ENCODE data around the gene RAP1B.

Gene RAP1B

DNA sequence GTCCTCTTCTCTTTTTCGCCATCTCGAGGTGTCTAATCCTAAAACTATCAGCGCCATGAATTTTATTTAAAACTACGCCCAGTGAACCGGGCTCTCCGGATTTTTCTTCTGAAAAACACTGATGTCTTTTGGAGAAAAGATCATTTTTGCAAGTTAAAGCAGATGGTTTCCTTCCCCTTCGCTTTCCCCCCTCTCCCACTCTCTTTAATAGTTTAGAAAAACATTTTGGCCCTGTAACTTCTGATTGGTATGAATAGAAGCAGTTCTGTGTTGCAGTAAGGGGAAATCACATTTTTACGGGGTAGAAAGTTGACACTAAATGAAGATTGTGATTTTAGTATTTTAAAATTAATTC is 1.1 kb downstream of the RAP1B start:
- H3K4me3 ChIP-seq (ENCODE audit: low read length, poor library complexity, severe bottlenecking) = peak overlapping the region; percentile 81
- H3K9me2 ChIP-seq (replicated peaks; ENCODE audit: low read depth, low read length) = no peaks in the 10 kb centered on the region
- H2AFZ ChIP-seq (ENCODE audit: low read length) = no peak overlapping the region
- H3K36me3 ChIP-seq (ENCODE audit: insufficient read depth, low read length) = no peaks in the 10 kb centered on the region
- peaks cover 56% of the 10 kb centered on the region for H3K79me2 ChIP-seq (ENCODE audit: insufficient read depth, low read length)
- H3K27me3 ChIP-seq (ENCODE audit: insufficient read depth, low read length, poor library complexity, severe bottlenecking) = no peaks in the 10 kb centered on the region
- H3F3A ChIP-seq (ENCODE audit: low read depth) = no peaks in the 10 kb centered on the region
- peaks cover 53% of the 10 kb centered on the region for H4K20me1 ChIP-seq (ENCODE audit: insufficient read depth, low read length, poor library complexity, severe bottlenecking)
- H3K9me3 ChIP-seq (ENCODE audit: insufficient read depth, low read depth, low read length) = no peaks in the 10 kb centered on the region
- H3K4me2 ChIP-seq (ENCODE audit: low read depth, low read length, poor library complexity, severe bottlenecking) = peak overlapping the region; percentile 99
- H3K9ac ChIP-seq (ENCODE audit: low read depth, low read length, poor library complexity, severe bottlenecking) = peak overlapping the region; percentile 95
- peaks cover 42% of the 10 kb centered on the region for H3K4me1 ChIP-seq (ENCODE audit: insufficient read depth, low read length, poor library complexity, severe bottlenecking)
- no peak for TF ChIP-seq EZH2phosphoT487 (IDR thresholded peaks at IDR 0.05; ENCODE audit: borderline replicate concordance)
- TF ChIP-seq, protein P1, sequence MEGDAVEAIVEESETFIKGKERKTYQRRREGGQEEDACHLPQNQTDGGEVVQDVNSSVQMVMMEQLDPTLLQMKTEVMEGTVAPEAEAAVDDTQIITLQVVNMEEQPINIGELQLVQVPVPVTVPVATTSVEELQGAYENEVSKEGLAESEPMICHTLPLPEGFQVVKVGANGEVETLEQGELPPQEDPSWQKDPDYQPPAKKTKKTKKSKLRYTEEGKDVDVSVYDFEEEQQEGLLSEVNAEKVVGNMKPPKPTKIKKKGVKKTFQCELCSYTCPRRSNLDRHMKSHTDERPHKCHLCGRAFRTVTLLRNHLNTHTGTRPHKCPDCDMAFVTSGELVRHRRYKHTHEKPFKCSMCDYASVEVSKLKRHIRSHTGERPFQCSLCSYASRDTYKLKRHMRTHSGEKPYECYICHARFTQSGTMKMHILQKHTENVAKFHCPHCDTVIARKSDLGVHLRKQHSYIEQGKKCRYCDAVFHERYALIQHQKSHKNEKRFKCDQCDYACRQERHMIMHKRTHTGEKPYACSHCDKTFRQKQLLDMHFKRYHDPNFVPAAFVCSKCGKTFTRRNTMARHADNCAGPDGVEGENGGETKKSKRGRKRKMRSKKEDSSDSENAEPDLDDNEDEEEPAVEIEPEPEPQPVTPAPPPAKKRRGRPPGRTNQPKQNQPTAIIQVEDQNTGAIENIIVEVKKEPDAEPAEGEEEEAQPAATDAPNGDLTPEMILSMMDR (conservative IDR thresholded peaks at IDR 0.05; ENCODE audit: low read length) = no peak

DNA sequence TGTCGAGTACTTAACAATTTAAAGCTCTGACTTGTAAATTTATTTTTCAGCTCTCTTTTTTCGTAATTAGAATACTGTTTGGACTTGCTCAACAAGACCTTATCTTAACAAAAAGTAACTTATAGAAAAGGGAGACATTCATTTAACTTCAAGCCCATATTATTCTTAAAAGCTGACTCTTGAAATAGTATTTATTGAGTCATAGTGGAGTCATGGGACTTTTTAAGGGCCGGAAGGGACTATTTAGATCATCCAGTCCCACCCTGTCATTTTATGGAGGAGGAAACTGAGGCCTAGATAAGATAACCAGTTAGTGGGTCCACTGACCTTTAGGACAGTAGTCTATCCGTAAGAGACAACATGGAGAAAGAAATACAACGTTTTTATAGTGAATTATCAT is 1.5 kb downstream of the RAP1B start:
- Histone ChIP-seq H3K9ac (ENCODE audit: low read depth, low read length, poor library complexity, severe bottlenecking) (peak overlapping the region; percentile 95), H3K9me2 (replicated peaks; ENCODE audit: low read depth, low read length) (no peaks in the 10 kb centered on the region), H3K4me1 (ENCODE audit: insufficient read depth, low read length, poor library complexity, severe bottlenecking) (peaks cover 44% of the 10 kb centered on the region), H3F3A (ENCODE audit: low read depth) (no peaks in the 10 kb centered on the region), H4K20me1 (ENCODE audit: insufficient read depth, low read length, poor library complexity, severe bottlenecking) (peaks cover 57% of the 10 kb centered on the region), H2AFZ (ENCODE audit: low read length) (no peak overlapping the region), H3K9me3 (ENCODE audit: insufficient read depth, low read depth, low read length) (no peaks in the 10 kb centered on the region), H3K4me3 (ENCODE audit: low read length, poor library complexity, severe bottlenecking) (peak overlapping the region; percentile 81), H3K36me3 (ENCODE audit: insufficient read depth, low read length) (no peaks in the 10 kb centered on the region), H3K79me2 (ENCODE audit: insufficient read depth, low read length) (peaks cover 60% of the 10 kb centered on the region), H3K4me2 (ENCODE audit: low read depth, low read length, poor library complexity, severe bottlenecking) (peak overlapping the region; percentile 99), H3K27me3 (ENCODE audit: insufficient read depth, low read length, poor library complexity, severe bottlenecking) (no peaks in the 10 kb centered on the region)
- TF ChIP-seq, protein P1 (conservative IDR thresholded peaks at IDR 0.05; ENCODE audit: low read length) = no peak
- no peak for TF ChIP-seq EZH2phosphoT487 (IDR thresholded peaks at IDR 0.05; ENCODE audit: borderline replicate concordance)

DNA sequence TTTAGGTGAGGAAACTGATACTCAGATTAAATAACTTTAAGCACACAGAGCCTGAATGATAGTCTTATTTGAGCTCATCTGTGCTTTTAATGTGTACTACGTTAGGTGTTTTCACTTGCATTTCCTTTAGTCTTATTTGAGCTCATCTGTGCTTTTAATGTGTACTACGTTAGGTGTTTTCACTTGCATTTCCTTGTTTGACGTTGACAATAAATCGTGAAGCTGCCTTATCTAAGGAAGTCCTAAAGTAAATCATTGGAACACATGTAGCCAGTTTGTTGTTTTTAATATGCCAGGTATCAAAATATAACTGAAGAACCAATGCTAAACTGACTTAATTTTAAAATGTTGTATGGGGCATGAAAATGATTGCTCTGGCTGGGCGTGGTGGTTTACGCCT is 2.0 kb downstream of the RAP1B start:
- no peak overlapping the region for H2AFZ ChIP-seq (ENCODE audit: low read length)
- no peaks in the 10 kb centered on the region for H3K36me3 ChIP-seq (ENCODE audit: insufficient read depth, low read length)
- peaks cover 65% of the 10 kb centered on the region for H3K79me2 ChIP-seq (ENCODE audit: insufficient read depth, low read length)
- H3K4me1 ChIP-seq (ENCODE audit: insufficient read depth, low read length, poor library complexity, severe bottlenecking) = peaks cover 48% of the 10 kb centered on the region
- H3K9me2 ChIP-seq (replicated peaks; ENCODE audit: low read depth, low read length) = no peaks in the 10 kb centered on the region
- H3K9ac ChIP-seq (ENCODE audit: low read depth, low read length, poor library complexity, severe bottlenecking) = peak overlapping the region; percentile 95
- no peaks in the 10 kb centered on the region for H3F3A ChIP-seq (ENCODE audit: low read depth)
- peak overlapping the region; percentile 99 for H3K4me2 ChIP-seq (ENCODE audit: low read depth, low read length, poor library complexity, severe bottlenecking)
- H4K20me1 ChIP-seq (ENCODE audit: insufficient read depth, low read length, poor library complexity, severe bottlenecking) = peaks cover 62% of the 10 kb centered on the region
- no peaks in the 10 kb centered on the region for H3K27me3 ChIP-seq (ENCODE audit: insufficient read depth, low read length, poor library complexity, severe bottlenecking)
- H3K4me3 ChIP-seq (ENCODE audit: low read length, poor library complexity, severe bottlenecking) = peak overlapping the region; percentile 81
- TF ChIP-seq EZH2phosphoT487 (IDR thresholded peaks at IDR 0.05; ENCODE audit: borderline replicate concordance) = no peak
- TF ChIP-seq, protein P1 (conservative IDR thresholded peaks at IDR 0.05; ENCODE audit: low read length) = no peak
- H3K9me3 ChIP-seq (ENCODE audit: insufficient read depth, low read depth, low read length) = no peaks in the 10 kb centered on the region

Data from Loucy (cell line).